HG03439 (cell line): ENCODE measurements around the gene ZFAND4.
"Not testable (repeated sequence)": the region's sequence is repeated elsewhere in the genome, so short reads cannot be mapped to it uniquely, and the experiment has no call there.

Experiments used
- ATAC-seq: cut with Tn5 transposase; IDR thresholded peaks from one replicate; pipeline ENCODE4 v1.9.1; 2021; ENCODE audit warnings: mild to moderate bottlenecking, moderate library complexity; ENCODE audit not compliant: unreplicated experiment

ZFAND4 gene

GRCh38 chr10:45644527-45644926 is 28.0 kb downstream of the ZFAND4 start:
- no peak for ATAC-seq

GRCh38 chr10:45640941-45641340 is 31.6 kb downstream of the ZFAND4 start:
- no peak for ATAC-seq

- no peak for ATAC-seq
Observed at GRCh38 chr10:45640049-45640448, 32.5 kb downstream of the ZFAND4 start.

- no peak for ATAC-seq
Observed at GRCh38 chr10:45627412-45628048, 45.0 kb downstream of the ZFAND4 start.

GRCh38 chr10:45625879-45626278 is 46.7 kb downstream of the ZFAND4 start:
- ATAC-seq, result no peak

DNA sequence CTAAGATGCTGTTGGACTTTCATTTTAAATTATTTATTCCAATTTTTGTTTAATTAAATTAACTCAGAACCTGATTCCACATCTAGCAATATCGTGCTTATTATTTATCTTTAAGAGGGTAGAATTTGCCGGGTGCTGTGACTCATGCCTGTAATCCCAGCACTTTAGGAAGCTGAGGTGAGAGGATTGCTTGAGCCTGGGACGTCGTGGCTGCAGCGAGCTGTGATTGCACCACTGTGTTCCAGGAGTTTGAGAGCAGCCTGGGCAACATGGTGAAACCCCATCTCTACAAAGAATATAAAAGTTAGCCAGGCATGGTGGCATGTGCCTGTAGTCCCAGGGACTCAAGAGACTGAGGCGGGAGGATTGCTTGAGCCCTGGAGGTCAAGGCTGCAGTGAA is 47.8 kb downstream of the ZFAND4 start:
- ATAC-seq, result no peak

DNA sequence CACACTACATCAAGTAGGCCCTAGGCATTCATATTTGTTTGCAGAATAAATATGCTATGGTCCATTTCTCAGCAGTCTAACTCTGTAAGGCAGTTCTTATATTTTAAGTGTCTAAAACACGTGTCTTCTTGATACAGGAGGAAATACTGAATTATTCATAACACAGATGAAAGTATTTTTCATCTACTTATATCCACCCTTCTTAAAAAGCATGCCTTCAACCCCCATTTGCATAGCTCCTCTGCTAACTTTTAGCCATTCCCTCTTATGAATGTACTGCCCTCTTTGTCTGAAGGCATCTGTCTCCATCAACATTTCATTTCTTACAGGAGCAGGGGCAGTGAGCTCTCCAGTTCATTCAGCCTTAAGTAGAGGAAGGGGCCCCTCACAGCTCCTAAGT is 57.7 kb downstream of the ZFAND4 start:
- ATAC-seq, result no peak

GRCh38 chr10:45612741-45613140 is 59.8 kb downstream of the ZFAND4 start:
- no peak for ATAC-seq

GRCh38 chr10:45608052-45608451 is 64.5 kb downstream of the ZFAND4 start:
- no peak for ATAC-seq

DNA sequence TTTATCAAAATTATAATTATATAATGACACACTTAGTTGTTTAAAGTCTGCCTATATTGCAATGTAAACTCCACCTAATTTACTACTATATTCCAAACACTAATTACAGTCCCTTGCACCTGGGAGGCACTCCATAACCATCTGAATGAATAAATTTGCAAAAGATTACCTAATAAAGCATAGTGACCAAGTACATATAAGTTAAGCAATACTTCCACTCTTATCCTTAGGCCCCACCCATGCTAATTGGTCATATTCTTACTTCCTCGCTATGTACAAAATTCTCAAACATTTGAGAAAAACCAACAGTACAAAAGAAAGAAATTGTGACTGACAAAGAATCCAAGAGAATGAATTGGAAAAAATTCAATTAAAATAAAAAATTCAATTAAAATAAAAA is 65.3 kb downstream of the ZFAND4 start:
- no peak for ATAC-seq

DNA sequence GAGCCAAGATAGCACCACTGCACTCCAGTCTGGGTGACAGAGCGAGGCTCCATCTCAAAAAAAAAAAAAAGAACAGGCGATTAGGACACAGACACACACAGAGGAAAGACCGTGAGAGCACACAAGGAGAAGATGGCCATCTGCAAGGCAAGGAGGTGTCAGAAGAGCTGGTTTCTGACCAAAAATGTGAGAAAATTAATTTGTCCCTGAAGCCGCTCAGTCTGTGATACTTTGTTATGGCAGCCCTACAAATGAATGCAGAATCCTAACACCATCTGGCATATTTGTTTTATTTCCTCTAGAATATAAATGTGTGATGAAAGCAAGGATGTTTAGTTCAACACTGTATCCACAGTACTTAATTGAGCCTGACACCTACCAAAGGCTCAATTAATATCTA is 69.7 kb downstream of the ZFAND4 start:
- no peak for ATAC-seq

DNA sequence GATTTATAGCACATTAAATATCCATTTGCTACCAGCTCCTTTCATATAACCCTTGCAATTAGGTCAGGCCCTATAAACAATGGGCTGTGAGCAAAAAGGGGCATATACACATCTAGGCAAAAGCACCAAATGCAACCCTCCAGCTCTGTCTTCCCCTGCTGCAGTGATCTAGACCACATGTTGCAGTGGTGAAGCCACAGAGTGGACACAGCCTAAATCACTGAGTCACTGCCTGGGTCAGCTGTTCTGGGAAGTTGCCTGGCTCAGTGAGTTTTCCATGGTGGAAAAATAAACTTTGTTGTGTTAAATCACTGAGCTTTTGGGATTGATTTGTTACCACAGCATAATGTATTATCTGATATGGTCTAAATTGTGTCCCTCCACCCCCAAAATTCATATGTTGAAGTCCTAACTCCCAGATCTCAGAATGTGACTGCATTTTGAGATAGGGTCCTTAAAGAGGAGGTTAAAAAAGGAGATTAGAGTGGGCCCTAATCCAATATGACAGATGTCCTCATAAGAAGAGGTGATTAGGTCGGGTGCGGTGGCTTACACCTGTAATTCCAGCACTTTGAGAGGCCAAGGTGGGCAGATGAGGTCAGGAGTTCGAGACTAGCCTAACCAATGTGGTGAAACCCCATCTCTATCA is 70.4 kb downstream of the ZFAND4 start:
- ATAC-seq, result no peak

GRCh38 chr10:45601254-45601930 is 71.2 kb downstream of the ZFAND4 start:
- ATAC-seq, result not testable (repeated sequence)

- not testable (repeated sequence) for ATAC-seq
Observed at GRCh38 chr10:45600337-45601253, 72.0 kb downstream of the ZFAND4 start.

- ATAC-seq, result no peak
Observed at GRCh38 chr10:45599646-45600045, 72.9 kb downstream of the ZFAND4 start.

DNA sequence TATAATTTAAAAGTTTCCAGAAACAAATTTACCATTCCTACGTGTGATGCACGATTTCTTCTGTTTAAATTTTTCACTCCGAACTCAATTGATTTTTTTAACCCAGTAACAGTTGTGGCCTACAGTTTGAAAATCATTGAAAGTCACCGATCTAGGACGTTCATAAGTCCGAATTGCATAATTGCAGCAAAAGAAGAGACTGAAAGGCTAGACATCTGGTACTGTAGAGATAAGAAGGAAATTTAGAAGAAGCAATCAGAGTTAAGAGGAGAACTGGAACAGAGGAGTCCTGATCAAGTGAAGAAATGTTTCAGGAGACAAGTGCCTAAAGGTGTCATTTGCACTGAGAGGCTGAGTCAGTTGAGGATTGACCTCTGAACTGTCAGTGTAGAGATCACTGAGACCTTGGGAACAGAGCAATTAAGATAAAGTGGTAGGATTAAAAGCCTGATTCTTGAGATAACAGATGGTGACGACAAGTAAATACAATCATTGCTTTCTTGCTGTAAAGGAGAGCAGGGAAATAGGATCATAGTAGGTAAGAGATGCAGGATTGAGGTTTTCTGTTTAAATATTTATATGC is 73.5 kb downstream of the ZFAND4 start:
- ATAC-seq, result no peak

GRCh38 chr10:45596526-45596925 is 76.0 kb downstream of the ZFAND4 start:
- ATAC-seq, result no peak

- peak; percentile 95 for ATAC-seq
Observed at GRCh38 chr10:45594276-45595157, 78.1 kb downstream of the ZFAND4 start.

DNA sequence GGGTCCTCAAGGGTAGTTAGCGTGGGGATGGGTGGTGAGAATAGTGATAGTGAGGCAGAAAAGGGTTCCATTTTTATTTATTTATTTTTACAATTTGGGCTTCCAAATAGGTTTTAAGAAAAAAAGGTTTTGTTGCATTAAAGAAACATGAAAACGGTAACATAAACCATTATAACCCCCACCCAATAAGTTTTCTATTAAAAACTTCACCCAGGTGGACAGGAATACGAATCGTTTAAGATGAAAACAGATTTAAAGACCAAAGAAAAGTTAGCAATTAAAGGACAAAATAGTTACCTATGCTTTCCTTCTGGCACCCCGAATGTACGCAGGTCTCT is 78.7 kb downstream of the ZFAND4 start:
- ATAC-seq, result no peak

DNA sequence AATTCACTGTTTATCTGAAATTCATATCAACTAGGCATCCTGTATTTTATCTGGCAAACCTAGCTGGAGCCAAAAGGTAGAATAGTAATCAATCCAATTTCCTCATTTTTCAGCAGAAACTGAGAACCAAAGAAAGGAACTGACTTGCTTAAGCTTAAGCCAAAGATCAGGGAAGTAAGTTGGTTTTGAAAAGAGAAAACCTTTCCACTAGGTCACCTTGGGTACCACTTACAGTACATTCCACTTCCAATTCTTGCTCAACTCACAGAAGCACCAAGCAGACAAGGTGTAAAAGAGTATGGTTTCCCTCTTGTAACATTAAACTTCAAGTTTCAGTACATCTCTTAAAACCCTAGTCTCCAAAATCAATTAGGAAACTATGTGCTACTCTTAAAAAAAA is 79.6 kb downstream of the ZFAND4 start:
- no peak for ATAC-seq
